ENCODE results near the gene ELMO1. TPM values are rescaled to one million over a fixed set of nuclear protein-coding genes. Genes with fewer than 3 reads are reported as not detected.

The ELMO1 gene
- polyA plus RNA-seq, 2 of the 4 experiments (the other 2 are of a cell fraction): 2.3 to 6.1 TPM

DNA sequence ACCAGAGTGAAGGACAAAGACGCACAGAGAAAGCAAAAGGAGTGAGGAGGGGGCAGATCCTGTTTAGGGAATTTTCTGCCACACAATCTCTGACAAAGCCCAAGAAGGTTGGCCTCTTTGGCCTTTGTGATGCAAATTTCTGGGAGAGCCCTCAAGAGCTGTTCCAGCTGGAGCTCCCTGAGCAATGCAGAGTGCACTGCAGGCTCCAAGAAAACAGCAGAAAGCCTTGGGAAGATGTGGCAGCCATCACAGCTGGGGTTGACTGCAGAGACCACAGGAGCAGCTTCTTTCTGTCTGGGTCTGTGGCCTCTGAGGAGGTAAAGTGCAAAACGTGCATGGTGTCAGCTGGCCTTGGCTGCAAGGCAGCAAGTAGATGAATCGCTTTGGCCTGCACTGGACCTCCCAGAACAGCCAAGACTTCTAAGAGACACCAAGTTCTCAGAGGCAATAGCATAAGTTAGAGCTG, 200.2 kb downstream of the ELMO1 start:
- DNase-seq (ENCODE audit: low read depth in 1 of 2, low spot score in 1 of 2) (no peak), ATAC-seq (no peak), FAIRE-seq (no peak)
- Histone ChIP-seq H3K9me3 (no peaks in the 10 kb centered on the region), H3K4me3 (no peak overlapping the region), H3K4me2 (no peak overlapping the region), H3K4me1 (peaks cover 9% of the 10 kb centered on the region; the same call in 2 of the 3 replicates), H3K27ac (no peak overlapping the region)
- TF ChIP-seq CHD2 (IDR thresholded peaks at IDR 0.05; ENCODE audit: low read length, partially characterized antibody) (no peak), POLR2AphosphoS2 (conservative IDR thresholded peaks at IDR 0.05; ENCODE audit: low read length) (no peak), GATA3 (IDR thresholded peaks at IDR 0.05; ENCODE audit: borderline replicate concordance) (no peak), MYC (IDR thresholded peaks at IDR 0.05; ENCODE audit: borderline replicate concordance, low read length) (no peak)
- 56% methylated on average over 3 of the region's 3 CpGs for WGBS (ENCODE audit: missing lambda C conversion rate)
- ChIA-PET CTCF (interaction anchor here (0.5 to 2.5 kb wide), 2 partner anchors 14 to 856 kb away, joined by 4 to 10 read pairs; no protein-coding TSS in a partner anchor), POLR2A (no interaction called here)

DNA sequence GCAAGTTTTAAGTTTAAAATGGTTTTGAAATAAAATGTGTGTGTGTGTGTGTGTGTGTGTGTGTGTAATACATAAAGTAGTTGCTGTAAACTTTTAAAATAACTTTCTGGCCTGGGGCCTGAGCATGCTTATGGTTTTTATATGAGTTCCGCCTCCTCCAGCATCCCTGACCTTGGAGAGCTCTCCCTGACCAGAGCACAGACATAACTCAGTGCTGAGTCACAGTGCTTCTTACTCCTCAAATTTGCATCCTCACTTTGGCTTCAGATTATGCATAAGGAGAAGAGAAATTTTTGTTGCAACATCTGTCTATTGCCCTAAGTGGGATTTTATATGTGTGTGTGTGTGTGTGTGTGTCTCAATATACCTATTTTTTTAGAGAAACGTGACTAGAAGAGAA, 200.8 kb downstream of the ELMO1 start:
- POLR2A ChIA-PET: interaction anchor here (0.6 kb wide), 1 partner anchor 11 kb away, joined by 3 read pairs; no protein-coding TSS in a partner anchor
- no peak overlapping the region for H3K27ac ChIP-seq
- WGBS (ENCODE audit: missing lambda C conversion rate): 56% methylated on average over 2 of the region's 2 CpGs
- TF ChIP-seq FOSL2 (IDR thresholded peaks at IDR 0.05) (no peak), FOSL2 (CRISPR knock-in tag; IDR thresholded peaks at IDR 0.05) (peak; percentile 42; the same call in 1 of the 2 replicates), NPAS2 (CRISPR knock-in tag; IDR thresholded peaks at IDR 0.05; ENCODE audit: borderline replicate concordance) (no peak), CEBPB (IDR thresholded peaks at IDR 0.05) (no peak)
- TF ChIP-seq, protein P1, sequence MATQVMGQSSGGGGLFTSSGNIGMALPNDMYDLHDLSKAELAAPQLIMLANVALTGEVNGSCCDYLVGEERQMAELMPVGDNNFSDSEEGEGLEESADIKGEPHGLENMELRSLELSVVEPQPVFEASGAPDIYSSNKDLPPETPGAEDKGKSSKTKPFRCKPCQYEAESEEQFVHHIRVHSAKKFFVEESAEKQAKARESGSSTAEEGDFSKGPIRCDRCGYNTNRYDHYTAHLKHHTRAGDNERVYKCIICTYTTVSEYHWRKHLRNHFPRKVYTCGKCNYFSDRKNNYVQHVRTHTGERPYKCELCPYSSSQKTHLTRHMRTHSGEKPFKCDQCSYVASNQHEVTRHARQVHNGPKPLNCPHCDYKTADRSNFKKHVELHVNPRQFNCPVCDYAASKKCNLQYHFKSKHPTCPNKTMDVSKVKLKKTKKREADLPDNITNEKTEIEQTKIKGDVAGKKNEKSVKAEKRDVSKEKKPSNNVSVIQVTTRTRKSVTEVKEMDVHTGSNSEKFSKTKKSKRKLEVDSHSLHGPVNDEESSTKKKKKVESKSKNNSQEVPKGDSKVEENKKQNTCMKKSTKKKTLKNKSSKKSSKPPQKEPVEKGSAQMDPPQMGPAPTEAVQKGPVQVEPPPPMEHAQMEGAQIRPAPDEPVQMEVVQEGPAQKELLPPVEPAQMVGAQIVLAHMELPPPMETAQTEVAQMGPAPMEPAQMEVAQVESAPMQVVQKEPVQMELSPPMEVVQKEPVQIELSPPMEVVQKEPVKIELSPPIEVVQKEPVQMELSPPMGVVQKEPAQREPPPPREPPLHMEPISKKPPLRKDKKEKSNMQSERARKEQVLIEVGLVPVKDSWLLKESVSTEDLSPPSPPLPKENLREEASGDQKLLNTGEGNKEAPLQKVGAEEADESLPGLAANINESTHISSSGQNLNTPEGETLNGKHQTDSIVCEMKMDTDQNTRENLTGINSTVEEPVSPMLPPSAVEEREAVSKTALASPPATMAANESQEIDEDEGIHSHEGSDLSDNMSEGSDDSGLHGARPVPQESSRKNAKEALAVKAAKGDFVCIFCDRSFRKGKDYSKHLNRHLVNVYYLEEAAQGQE (IDR thresholded peaks at IDR 0.05): peak; percentile 39; the same call in 1 of the 2 replicates
- TF ChIP-seq, protein P2, sequence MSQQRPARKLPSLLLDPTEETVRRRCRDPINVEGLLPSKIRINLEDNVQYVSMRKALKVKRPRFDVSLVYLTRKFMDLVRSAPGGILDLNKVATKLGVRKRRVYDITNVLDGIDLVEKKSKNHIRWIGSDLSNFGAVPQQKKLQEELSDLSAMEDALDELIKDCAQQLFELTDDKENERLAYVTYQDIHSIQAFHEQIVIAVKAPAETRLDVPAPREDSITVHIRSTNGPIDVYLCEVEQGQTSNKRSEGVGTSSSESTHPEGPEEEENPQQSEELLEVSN (IDR thresholded peaks at IDR 0.05; ENCODE audit: borderline replicate concordance, low read depth): no peak
- no peaks in the 10 kb centered on the region for H3K9me3 ChIP-seq
- no peak overlapping the region for H3K4me3 ChIP-seq
- ATAC-seq (peak in 1 of 2 experiments; percentile 81; a peak in 3 of 6 replicates), DNase-seq (ENCODE audit: low read depth in 1 of 2, low spot score in 1 of 2) (peak in 1 of 2 experiments; percentile 13), FAIRE-seq (no peak)
- CTCF ChIA-PET: interaction anchor here (0.9 to 2.5 kb wide), 4 partner anchors 13 to 248 kb away, joined by 3 to 10 read pairs (median 4); no protein-coding TSS in a partner anchor
- H3K4me2 ChIP-seq: no peak overlapping the region
- H3K4me1 ChIP-seq: peaks cover 9% of the 10 kb centered on the region; the same call in 2 of the 3 replicates

DNA sequence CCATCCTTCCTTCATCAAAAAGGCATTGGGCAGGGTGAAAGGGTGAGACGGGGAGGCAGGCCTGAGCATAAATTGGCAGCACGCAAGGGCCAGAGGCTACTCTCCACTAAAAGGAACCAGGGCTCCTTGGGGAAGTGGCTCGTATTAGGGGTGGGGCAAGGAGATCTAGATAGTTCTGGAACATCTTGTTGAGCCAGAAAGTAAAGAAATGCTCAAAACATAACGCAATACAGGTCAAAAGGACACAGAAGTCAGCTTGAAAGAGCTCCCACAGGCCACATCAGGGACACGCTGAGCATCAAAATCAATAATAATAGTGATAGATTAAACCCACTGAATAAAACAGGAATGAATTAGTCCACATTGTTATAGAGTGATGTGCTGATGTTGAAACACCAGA, 203.1 kb downstream of the ELMO1 start:
- ChIA-PET CTCF (interaction anchor here (0.6 to 1.8 kb wide), 3 partner anchors 10 to 105 kb away, joined by 3 to 11 read pairs (median 3); no protein-coding TSS in a partner anchor), POLR2A (no interaction called here)
- Histone ChIP-seq H3K4me3 (no peak overlapping the region), H3K4me2 (no peak overlapping the region), H3K9me3 (no peaks in the 10 kb centered on the region), H3K27ac (no peak overlapping the region), H3K4me1 (peaks cover 9% of the 10 kb centered on the region; the same call in 2 of the 3 replicates)
- TF ChIP-seq SMC3 (IDR thresholded peaks at IDR 0.05) (no peak), ZNF302 (CRISPR knock-in tag; IDR thresholded peaks at IDR 0.05) (no peak), ZSCAN20 (CRISPR knock-in tag; IDR thresholded peaks at IDR 0.05) (no peak), MYC (IDR thresholded peaks at IDR 0.05; ENCODE audit: borderline replicate concordance, low read length) (no peak), ZFP36 (IDR thresholded peaks at IDR 0.05; ENCODE audit: borderline replicate concordance, partially characterized antibody) (no peak), EHMT2 (IDR thresholded peaks at IDR 0.05; ENCODE audit: low read depth) (no peak)
- TF ChIP-seq, protein P3, sequence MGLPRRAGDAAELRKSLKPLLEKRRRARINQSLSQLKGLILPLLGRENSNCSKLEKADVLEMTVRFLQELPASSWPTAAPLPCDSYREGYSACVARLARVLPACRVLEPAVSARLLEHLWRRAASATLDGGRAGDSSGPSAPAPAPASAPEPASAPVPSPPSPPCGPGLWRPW (IDR thresholded peaks at IDR 0.05): no peak
- FAIRE-seq (no peak), DNase-seq (ENCODE audit: low read depth in 1 of 2, low spot score in 1 of 2) (no peak), ATAC-seq (no peak)
- WGBS (ENCODE audit: missing lambda C conversion rate): 67% methylated on average over 5 of the region's 5 CpGs

Data from A549 (cell line).